ENCODE measurements around the gene AK6.

The AK6 gene

GRCh38 chr5:69335341-69335935 lies 33.9 kb downstream of the AK6 start:
- no peak for DNase-seq

GRCh38 chr5:69334793-69335268 lies 34.5 kb downstream of the AK6 start:
- peak in 54 of 56 donors; percentile 9 to 86 (median 59) for DNase-seq

GRCh38 chr5:69333668-69334315 lies 35.5 kb downstream of the AK6 start:
- DNase-seq: peak in 1 of 56 donors; percentile 5

DNA sequence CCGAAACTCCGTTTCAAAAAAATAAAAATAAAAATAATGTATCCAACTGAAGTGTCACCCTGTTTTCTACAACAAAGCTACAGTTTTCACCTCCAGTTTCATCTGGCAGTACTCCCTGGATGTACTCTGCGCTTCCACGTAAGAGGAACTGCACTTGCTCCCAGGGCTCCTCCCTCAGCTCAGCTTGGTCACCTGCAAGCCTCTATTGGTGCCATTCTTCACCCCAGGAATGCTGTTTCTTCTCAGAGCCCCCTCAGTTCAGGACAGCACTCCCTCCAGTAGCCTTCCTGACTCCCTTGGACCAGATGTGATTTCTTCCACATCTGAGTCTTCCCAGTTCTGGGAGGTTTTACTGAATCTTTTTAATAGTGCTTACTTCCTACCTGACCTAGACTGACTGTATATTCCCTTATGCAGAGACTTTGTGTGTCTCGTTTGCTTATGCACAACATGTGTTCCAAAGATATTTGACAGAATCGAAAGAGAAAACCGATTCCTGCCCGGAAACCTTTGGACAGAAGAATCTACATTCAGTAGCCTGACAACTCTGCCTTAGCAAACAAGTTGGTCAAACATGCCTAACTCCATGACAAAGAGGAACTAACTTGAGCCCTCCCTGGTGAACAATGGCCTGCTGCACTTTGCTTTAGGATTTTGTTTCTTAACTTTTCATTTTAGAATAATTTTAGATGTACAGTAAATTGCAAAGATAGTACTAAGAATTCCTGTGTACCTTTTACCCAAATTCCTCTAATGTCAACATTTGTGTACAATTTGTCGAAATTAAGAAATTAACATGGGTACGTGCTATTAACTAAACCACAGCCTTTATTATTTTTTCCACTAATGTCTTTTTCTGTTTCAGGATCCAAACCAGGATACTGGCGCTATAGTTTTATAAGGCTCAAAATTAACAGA lies 37.5 kb downstream of the AK6 start:
- DNase-seq: peak in 1 of 56 donors; percentile 1

- no peak for DNase-seq
Measured at GRCh38 chr5:69329905-69330489, 39.3 kb downstream of the AK6 start.

- DNase-seq: no peak
Measured at GRCh38 chr5:69326365-69326764, 43.0 kb downstream of the AK6 start.

GRCh38 chr5:69317391-69317790 lies 51.9 kb downstream of the AK6 start:
- DNase-seq: no peak

- DNase-seq: no peak
Measured at GRCh38 chr5:69315972-69316371, 53.3 kb downstream of the AK6 start.

- no peak for DNase-seq
Measured at GRCh38 chr5:69313428-69313827, 55.9 kb downstream of the AK6 start.

- DNase-seq: no peak
Measured at GRCh38 chr5:69312459-69313160, 56.7 kb downstream of the AK6 start.

DNA sequence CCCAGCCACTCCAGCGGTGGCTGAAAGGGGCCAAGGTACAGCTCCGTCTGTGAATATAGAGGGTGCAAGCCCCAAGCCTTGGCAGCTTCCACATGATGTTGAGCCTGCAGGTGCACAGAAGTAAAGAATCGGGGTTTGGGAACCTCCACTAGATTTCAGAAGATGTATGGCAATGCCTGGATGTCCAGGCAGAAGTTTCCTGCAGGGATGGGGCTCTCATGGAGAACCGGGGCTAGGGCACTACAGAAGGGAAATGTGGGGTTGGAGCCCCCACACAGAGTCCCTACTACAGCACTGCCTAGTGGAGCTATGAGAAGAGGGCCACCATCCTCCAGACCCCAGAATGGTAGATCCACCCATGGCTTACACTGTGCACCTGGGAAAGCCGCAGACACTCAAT lies 59.9 kb downstream of the AK6 start:
- no peak for DNase-seq

DNA sequence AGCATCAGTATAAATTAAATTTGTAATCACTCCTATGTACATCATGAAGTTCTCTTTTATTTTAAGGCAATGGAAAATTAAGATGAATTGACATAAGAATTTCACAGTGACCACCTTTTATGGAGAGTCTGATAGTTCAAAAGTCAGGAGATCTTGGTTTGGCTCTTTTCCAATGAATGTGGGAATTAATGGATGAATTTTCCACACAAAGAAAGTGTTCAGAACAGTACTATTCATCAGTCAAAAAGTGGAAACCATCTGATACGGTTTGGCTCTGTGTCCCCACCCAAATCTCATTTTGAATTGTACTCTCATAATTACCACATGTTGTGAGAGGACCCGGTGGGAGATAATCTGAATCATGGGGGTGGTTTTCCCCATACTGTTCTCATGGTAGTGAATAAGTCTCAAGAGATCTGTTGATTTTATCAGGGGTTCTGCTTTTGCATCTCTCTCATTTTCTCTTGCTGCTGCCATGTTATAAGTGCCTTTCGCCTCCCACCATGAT lies 61.2 kb downstream of the AK6 start:
- DNase-seq: no peak

DNA sequence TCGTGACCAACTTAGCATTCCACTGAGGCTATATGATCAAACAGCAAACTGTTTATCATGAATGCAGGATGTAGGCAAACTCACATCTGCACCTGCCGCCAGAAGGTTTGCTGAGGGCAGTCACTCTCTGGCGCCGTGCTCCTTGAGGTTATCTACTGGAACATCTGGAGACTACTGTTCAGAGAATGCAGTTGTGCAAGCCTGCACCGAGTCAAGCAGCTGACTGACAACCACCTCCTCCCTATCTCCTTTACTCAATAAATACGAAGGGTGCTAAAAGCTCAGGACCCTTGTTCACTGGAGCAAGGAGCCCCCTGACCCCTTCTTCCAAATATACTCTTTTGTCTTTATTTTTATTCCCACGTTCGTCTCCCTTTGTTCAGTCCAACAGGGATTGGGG lies 63.8 kb downstream of the AK6 start:
- DNase-seq: no peak

Measured in amygdala (tissue), 56 donors.